GM23338 (cell line): ENCODE data around the gene AKNAD1. TPM values are rescaled to one million over a fixed set of nuclear protein-coding genes. Genes with fewer than 3 reads are reported as not detected.

Experiments used
- ATAC-seq: fragments of 200-7000 bp; cut with Tn5 transposase; 3 replicates; pipeline ENCODE4 v1.9.1; 2020
- DNase-seq: peaks from one replicate; pipeline ENCODE4 v3.0.0-alpha.2; 2015; ENCODE audit warnings: low spot score
- H2AFZ ChIP-seq: fragments of 200-600 bp; sonication (generic); 2 replicates; pipeline ENCODE4 v1.8.0; 2016; ENCODE audit warnings: antibody characterized with exemption, mild to moderate bottlenecking, moderate library complexity
- H3F3A ChIP-seq: fragments of 200-600 bp; sonication (generic); replicated peaks from 2 replicates; pipeline ENCODE4 v1.8.0; 2017; ENCODE audit warnings: antibody characterized with exemption, mixed run types, low read depth
- H3K27ac ChIP-seq: fragments of 200-600 bp; sonication (generic); 2 replicates; pipeline ENCODE4 v1.6.1; 2016; ENCODE audit warnings: low read depth
- H3K27me3 ChIP-seq: fragments of 200-600 bp; sonication (generic); 2 replicates; pipeline ENCODE4 v1.8.0; 2016; ENCODE audit warnings: mild to moderate bottlenecking, mixed run types, moderate library complexity; ENCODE audit not compliant: insufficient read depth
- H3K36me3 ChIP-seq: fragments of 200-600 bp; sonication (generic); 2 replicates; pipeline ENCODE4 v1.8.0; 2016; ENCODE audit warnings: mild to moderate bottlenecking; ENCODE audit not compliant: insufficient read depth
- H3K4me1 ChIP-seq: fragments of 200-600 bp; sonication (generic); 2 replicates; pipeline ENCODE4 v1.8.0; 2016; ENCODE audit warnings: mild to moderate bottlenecking, moderate library complexity; ENCODE audit not compliant: insufficient read depth
- H3K4me2 ChIP-seq: fragments of 200-600 bp; sonication (generic); 2 replicates; pipeline ENCODE4 v1.7.1; 2017; ENCODE audit warnings: mixed run types
- H3K4me3 ChIP-seq: fragments of 200-600 bp; sonication (generic); 2 replicates; pipeline ENCODE4 v1.6.1; 2016; ENCODE audit warnings: mixed run types
- H3K79me2 ChIP-seq: fragments of 200-600 bp; sonication (generic); replicated peaks from 2 replicates; pipeline ENCODE4 v1.8.0; 2017; ENCODE audit warnings: mild to moderate bottlenecking; ENCODE audit not compliant: insufficient read depth
- H3K9me2 ChIP-seq: fragments of 200-600 bp; sonication (generic); 2 replicates; pipeline ENCODE4 v1.8.0; 2017; ENCODE audit not compliant: insufficient read depth
- H4K20me1 ChIP-seq: fragments of 200-600 bp; sonication (generic); replicated peaks from 2 replicates; pipeline ENCODE4 v1.8.0; 2017; ENCODE audit warnings: mild to moderate bottlenecking; ENCODE audit not compliant: insufficient read depth
- H3K27ac Mint-ChIP-seq: 2 replicates; pipeline ENCODE4 v1.8.0; 2020; ENCODE audit warnings: inconsistent platforms, mild to moderate bottlenecking, moderate library complexity, mixed read lengths
- H3K27me3 Mint-ChIP-seq: 3 replicates; pipeline ENCODE4 v1.8.0; 2022; ENCODE audit warnings: low read depth, mild to moderate bottlenecking, moderate library complexity, mixed read lengths, inconsistent platforms; ENCODE audit not compliant: insufficient read depth, poor library complexity
- H3K36me3 Mint-ChIP-seq: 3 replicates; pipeline ENCODE4 v1.8.0; 2021; ENCODE audit warnings: low read depth, mild to moderate bottlenecking, inconsistent platforms, moderate library complexity, mixed read lengths
- H3K4me1 Mint-ChIP-seq: 3 replicates; pipeline ENCODE4 v1.8.0; 2020; ENCODE audit warnings: mild to moderate bottlenecking, inconsistent platforms, mixed read lengths
- H3K4me3 Mint-ChIP-seq: 3 replicates; pipeline ENCODE4 v1.8.0; 2021; ENCODE audit warnings: moderate library complexity, mild to moderate bottlenecking, inconsistent platforms, mixed read lengths
- H3K9me3 Mint-ChIP-seq: 3 replicates; pipeline ENCODE4 v1.8.0; 2020; ENCODE audit warnings: moderate library complexity, mild to moderate bottlenecking, inconsistent platforms, mixed read lengths
- CREB1 ChIP-seq: fragments of 250-450 bp; sonication (Bioruptor Pico); IDR thresholded peaks from 2 replicates; pipeline ENCODE4 v1.5.0; 2020; ENCODE audit warnings: low read depth, mild to moderate bottlenecking, moderate library complexity
- CTCF ChIP-seq, 2 experiments: fragments of 200-600 bp in 1 of 2; sonication (generic) in 1 of 2; conservative IDR thresholded peaks; 2 replicates each; pipeline versions ENCODE4 v1.5.1 to v1.6.1; 2016 to 2017; ENCODE audit warnings: antibody characterized with exemption in 2 of 2, low read depth in 2 of 2, mild to moderate bottlenecking in 2 of 2, moderate library complexity in 1 of 2
- ETS1 ChIP-seq: IDR thresholded peaks from 2 replicates; pipeline ENCODE4 v1.6.1; 2016; ENCODE audit warnings: antibody characterized with exemption
- EZH2phosphoT487 ChIP-seq: fragments of 200-600 bp; sonication (generic); IDR thresholded peaks from one replicate; pipeline ENCODE4 v1.8.1; 2018; ENCODE audit warnings: antibody characterized with exemption; ENCODE audit not compliant: unreplicated experiment
- JUNB ChIP-seq: IDR thresholded peaks from one replicate; pipeline ENCODE4 v1.6.1; 2016; ENCODE audit warnings: antibody characterized with exemption; ENCODE audit not compliant: unreplicated experiment
- POLR2AphosphoS5 ChIP-seq: IDR thresholded peaks from 2 replicates; pipeline ENCODE4 v1.6.1; 2016; ENCODE audit warnings: antibody characterized with exemption, low read depth
- REST ChIP-seq: IDR thresholded peaks from one replicate; pipeline ENCODE4 v1.6.1; 2018; ENCODE audit warnings: antibody characterized with exemption; ENCODE audit not compliant: unreplicated experiment
- ZNF114 ChIP-seq: fragments of 250-450 bp; sonication (Bioruptor Pico); IDR thresholded peaks from 2 replicates; pipeline ENCODE4 v1.5.0; 2020; ENCODE audit warnings: mild to moderate bottlenecking, moderate library complexity
- ZNF331 ChIP-seq: fragments of 250-450 bp; sonication (Bioruptor Pico); IDR thresholded peaks from 2 replicates; pipeline ENCODE4 v1.5.0; 2020; ENCODE audit warnings: low read depth, mild to moderate bottlenecking, moderate library complexity
- polyA plus RNA-seq: library from polyadenylated mRNA; unstranded; fragments of >200 nt; fragmentation: Nextera tagmentation; extraction: Ambion mirVana; gene quantifications from 2 replicates; pipeline ENCODE4 v1.2.1, GENCODE V29; 2016
- total RNA-seq: library from RNA; depleted of rRNA; stranded (reverse); fragments of >200 nt; shearing (Covaris generic); gene quantifications from 2 replicates; pipeline ENCODE4 v1.2.3, GENCODE V29; 2014

The AKNAD1 gene
- total and polyA plus RNA-seq, 2 experiments from 2014 or later, result not detected

- Mint-ChIP-seq H3K4me3 (no peak overlapping the region), H3K9me3 (no peaks in the 10 kb centered on the region), H3K36me3 (no peaks in the 10 kb centered on the region), H3K4me1 (peaks cover 6% of the 10 kb centered on the region; the same call in 1 of the 3 replicates), H3K27me3 (peaks cover 3% of the 10 kb centered on the region), H3K27ac (no peak overlapping the region)
- Histone ChIP-seq H3K27me3 (no peaks in the 10 kb centered on the region), H3K4me1 (no peaks in the 10 kb centered on the region), H3K4me3 (no peak overlapping the region), H3F3A (no peaks in the 10 kb centered on the region), H3K79me2 (no peaks in the 10 kb centered on the region), H3K36me3 (no peaks in the 10 kb centered on the region), H2AFZ (peak overlapping the region; percentile 89; the same call in 1 of the 2 replicates), H4K20me1 (no peaks in the 10 kb centered on the region), H3K4me2 (no peak overlapping the region), H3K27ac (no peak overlapping the region), H3K9me2 (no peaks in the 10 kb centered on the region)
- DNase-seq (no peak), ATAC-seq (no peak)
- TF ChIP-seq CREB1 (CRISPR knock-in tag) (no peak), ETS1 (no peak), REST (no peak), ZNF114 (no peak), POLR2AphosphoS5 (no peak), CTCF (conservative IDR thresholded peaks at IDR 0.05; ENCODE audit: low read depth in 2 of 2) (no peak)
These were observed 25.7 kb downstream of the AKNAD1 start for GRCh38 chr1:108831225-108831624.

DNA sequence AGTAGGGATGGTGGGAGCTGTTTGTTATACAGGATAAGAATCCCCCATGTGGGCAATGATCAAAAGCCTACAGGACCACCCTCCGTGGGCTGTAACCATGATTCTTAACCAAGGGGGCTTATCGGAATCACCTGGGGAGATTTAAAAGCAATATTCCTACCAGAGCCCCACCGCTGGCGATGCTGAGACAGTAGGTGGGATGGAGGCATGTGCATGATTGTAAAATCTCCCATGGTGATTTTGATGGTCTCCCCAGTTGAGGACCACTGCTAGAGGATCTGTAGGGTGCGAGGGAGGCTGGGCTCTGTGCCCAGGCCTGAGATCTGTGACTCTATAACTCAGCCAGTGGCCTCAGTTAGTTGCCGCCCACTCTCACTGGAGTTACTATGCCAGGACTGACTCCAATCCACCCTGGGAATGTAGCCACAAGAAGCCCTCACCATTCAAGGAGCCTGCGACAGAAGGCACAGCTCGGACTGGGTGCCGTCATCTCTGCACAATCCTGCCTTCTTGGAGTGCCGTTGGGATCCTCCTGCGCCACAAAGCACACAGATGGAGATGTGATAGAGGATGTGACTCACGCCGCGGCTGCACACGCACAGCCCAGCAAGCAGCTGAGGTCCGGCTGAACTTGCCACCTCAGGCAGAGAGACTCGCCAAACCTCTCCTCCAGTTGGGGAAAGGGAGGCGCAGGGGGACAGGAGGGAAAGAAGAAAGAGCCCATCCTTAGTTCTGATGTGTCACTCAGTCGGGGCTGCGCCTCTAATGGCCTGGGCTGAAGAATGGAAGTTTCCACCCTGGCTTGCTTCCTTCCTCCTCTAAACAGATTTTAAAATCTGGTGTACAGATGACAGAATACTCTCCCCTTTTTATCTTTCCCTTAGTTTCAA lies 26.5 kb downstream of the AKNAD1 start:
- H3K4me1 ChIP-seq, result no peaks in the 10 kb centered on the region
- Mint-ChIP-seq H3K36me3 (no peaks in the 10 kb centered on the region), H3K4me1 (peaks cover 6% of the 10 kb centered on the region; the same call in 1 of the 3 replicates), H3K9me3 (no peaks in the 10 kb centered on the region), H3K27ac (no peak overlapping the region), H3K4me3 (no peak overlapping the region), H3K27me3 (no peaks in the 10 kb centered on the region)
- peak overlapping the region; percentile 89 for H2AFZ ChIP-seq
- DNase-seq, result peak; percentile 23
- H3K27ac ChIP-seq, result no peak overlapping the region
- no peaks in the 10 kb centered on the region for H3K79me2 ChIP-seq
- H3F3A ChIP-seq, result no peaks in the 10 kb centered on the region
- H3K4me2 ChIP-seq, result no peak overlapping the region
- ATAC-seq, result no peak
- H3K36me3 ChIP-seq, result no peaks in the 10 kb centered on the region
- no peak overlapping the region for H3K4me3 ChIP-seq
- no peaks in the 10 kb centered on the region for H3K9me2 ChIP-seq
- H3K27me3 ChIP-seq, result no peaks in the 10 kb centered on the region
- no peaks in the 10 kb centered on the region for H4K20me1 ChIP-seq
- TF ChIP-seq JUNB (no peak), CTCF (conservative IDR thresholded peaks at IDR 0.05; ENCODE audit: low read depth in 2 of 2) (no peak), ZNF331 (CRISPR knock-in tag) (no peak), EZH2phosphoT487 (no peak)
